SHP77 (cell line): ENCODE measurements around the gene KRTAP20-2.

ENCODE experiments used
- DNase-seq, 2 experiments: peaks; one replicate each; lab custom pipeline; 2025; lab: John Stamatoyannopoulos, UW

KRTAP20-2 gene

DNA sequence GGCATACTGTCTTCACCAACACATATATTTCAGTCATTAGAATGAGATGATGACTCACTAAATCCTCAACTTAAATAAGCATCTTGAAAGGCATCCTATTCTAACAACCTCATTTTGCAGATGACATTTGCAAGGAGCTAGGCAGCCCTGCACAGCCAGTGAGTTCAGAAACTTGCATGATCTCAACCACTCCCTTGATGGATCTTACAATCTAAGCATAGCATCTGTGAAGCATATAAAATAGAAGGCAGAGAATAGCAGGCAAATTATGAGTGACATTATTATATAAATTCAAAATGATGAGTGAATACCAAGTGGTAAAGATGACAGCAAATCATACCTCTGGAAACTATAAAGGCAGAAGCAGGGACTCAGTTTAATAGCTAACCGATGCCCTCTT lies 39.3 kb downstream of the KRTAP20-2 start:
- DNase-seq, result no peak

DNA sequence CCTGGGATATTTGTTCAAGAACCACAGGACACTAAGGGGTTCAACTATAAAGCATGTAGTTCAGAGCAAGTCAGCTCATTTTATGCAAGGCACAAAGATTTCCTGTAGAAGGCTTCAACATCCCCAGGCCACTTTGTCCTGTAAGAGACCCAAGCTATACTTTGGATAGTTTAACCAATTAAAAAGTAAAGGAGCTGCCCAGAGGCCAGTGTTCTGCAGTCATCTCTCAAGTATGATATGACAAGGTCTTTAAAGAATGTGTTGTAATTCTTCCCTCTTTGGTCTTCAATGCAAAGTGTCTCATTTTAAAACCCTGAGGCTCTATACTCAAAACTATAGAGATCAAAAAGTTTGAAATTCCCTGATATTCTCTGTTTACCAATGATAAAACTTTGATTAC lies 41.7 kb downstream of the KRTAP20-2 start:
- no peak for DNase-seq

DNA sequence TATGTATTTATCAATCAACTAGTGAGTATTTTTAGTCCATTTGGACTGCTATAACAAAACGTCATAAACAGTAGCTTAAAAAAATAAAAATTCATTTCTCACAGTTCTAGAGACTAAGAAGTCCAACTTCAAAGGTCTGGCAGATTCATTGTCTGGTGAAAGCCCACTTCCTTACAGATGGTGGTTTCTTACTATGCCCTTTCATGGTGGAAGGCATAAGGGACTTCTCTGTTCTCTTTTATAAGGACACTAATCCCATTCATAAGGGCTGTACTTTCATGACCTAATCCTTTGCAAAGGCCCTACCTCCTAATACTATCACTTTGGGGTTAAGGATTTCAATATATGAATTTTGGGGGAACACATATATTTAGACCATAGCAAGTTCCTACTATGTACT lies 45.6 kb downstream of the KRTAP20-2 start:
- DNase-seq, result no peak

DNA sequence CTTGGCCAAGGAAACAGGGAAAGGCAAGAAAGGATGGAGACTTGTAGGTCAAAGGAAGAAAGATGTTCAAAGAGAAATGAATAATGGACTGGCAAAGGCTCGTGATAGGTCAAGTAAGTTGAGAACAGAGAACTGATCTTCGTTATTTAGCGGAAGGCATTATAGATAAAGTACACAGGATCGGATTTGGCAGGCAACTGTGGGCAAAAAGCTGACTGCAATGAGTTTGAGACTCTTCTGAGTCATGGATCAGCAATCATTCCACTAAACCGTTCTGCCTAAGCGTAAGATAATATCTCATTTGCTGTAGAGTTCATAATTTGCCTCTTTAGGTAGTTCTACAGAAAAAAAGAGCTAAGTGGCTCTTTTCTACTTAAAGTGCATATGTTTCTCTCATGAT lies 49.5 kb downstream of the KRTAP20-2 start:
- no peak for DNase-seq
